ENCODE results near the gene NR1H3.
A peak's percentile ranks its signal among the peaks of the same experiment; 100 is the strongest.

Gene NR1H3

GRCh38 chr11:47254386-47254785 lies 3.4 kb upstream of the NR1H3 start:
- no peak overlapping the region for H3K27ac ChIP-seq (replicated peaks)
- peak in 1 of 2 experiments; percentile 17 for DNase-seq (ENCODE audit: low read depth in 1 of 2, low spot score in 1 of 2)

GRCh38 chr11:47256374-47256773 lies 1.4 kb upstream of the NR1H3 start:
- no peak overlapping the region for H3K4me3 ChIP-seq (replicated peaks; ENCODE audit: insufficient read depth, low read length)

More at GRCh38 chr11:47254386-47254785, 3.4 kb upstream of the NR1H3 start:
- Histone ChIP-seq H3K4me3 (replicated peaks; ENCODE audit: insufficient read depth, low read length) (no peak overlapping the region), H3K27me3 (ENCODE audit: insufficient read depth, poor library complexity, severe bottlenecking) (no peaks in the 10 kb centered on the region)
- TF ChIP-seq SPI1 (IDR thresholded peaks at IDR 0.05; ENCODE audit: borderline replicate concordance, low read depth), result no peak
- TF ChIP-seq, protein P1, sequence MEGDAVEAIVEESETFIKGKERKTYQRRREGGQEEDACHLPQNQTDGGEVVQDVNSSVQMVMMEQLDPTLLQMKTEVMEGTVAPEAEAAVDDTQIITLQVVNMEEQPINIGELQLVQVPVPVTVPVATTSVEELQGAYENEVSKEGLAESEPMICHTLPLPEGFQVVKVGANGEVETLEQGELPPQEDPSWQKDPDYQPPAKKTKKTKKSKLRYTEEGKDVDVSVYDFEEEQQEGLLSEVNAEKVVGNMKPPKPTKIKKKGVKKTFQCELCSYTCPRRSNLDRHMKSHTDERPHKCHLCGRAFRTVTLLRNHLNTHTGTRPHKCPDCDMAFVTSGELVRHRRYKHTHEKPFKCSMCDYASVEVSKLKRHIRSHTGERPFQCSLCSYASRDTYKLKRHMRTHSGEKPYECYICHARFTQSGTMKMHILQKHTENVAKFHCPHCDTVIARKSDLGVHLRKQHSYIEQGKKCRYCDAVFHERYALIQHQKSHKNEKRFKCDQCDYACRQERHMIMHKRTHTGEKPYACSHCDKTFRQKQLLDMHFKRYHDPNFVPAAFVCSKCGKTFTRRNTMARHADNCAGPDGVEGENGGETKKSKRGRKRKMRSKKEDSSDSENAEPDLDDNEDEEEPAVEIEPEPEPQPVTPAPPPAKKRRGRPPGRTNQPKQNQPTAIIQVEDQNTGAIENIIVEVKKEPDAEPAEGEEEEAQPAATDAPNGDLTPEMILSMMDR (IDR thresholded peaks at IDR 0.05; ENCODE audit: insufficient read depth, low read length), result no peak
- TF ChIP-seq, protein P2, sequence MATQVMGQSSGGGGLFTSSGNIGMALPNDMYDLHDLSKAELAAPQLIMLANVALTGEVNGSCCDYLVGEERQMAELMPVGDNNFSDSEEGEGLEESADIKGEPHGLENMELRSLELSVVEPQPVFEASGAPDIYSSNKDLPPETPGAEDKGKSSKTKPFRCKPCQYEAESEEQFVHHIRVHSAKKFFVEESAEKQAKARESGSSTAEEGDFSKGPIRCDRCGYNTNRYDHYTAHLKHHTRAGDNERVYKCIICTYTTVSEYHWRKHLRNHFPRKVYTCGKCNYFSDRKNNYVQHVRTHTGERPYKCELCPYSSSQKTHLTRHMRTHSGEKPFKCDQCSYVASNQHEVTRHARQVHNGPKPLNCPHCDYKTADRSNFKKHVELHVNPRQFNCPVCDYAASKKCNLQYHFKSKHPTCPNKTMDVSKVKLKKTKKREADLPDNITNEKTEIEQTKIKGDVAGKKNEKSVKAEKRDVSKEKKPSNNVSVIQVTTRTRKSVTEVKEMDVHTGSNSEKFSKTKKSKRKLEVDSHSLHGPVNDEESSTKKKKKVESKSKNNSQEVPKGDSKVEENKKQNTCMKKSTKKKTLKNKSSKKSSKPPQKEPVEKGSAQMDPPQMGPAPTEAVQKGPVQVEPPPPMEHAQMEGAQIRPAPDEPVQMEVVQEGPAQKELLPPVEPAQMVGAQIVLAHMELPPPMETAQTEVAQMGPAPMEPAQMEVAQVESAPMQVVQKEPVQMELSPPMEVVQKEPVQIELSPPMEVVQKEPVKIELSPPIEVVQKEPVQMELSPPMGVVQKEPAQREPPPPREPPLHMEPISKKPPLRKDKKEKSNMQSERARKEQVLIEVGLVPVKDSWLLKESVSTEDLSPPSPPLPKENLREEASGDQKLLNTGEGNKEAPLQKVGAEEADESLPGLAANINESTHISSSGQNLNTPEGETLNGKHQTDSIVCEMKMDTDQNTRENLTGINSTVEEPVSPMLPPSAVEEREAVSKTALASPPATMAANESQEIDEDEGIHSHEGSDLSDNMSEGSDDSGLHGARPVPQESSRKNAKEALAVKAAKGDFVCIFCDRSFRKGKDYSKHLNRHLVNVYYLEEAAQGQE (IDR thresholded peaks at IDR 0.05; ENCODE audit: insufficient replicate concordance, low read depth), result no peak
- no peak for TF ChIP-seq POLR2AphosphoS5 (IDR thresholded peaks at IDR 0.05; ENCODE audit: low read depth)
- no peak for TF ChIP-seq GABPA (IDR thresholded peaks at IDR 0.05; ENCODE audit: low read depth)

GRCh38 chr11:47257177-47257516 lies 649 bp upstream of the NR1H3 start:
- no peak for DNase-seq (ENCODE audit: low read depth in 1 of 2, low spot score in 1 of 2)
- H3K27ac ChIP-seq (replicated peaks), result no peak overlapping the region
- TF ChIP-seq, protein P2 (IDR thresholded peaks at IDR 0.05; ENCODE audit: insufficient replicate concordance, low read depth), result no peak
- TF ChIP-seq GABPA (IDR thresholded peaks at IDR 0.05; ENCODE audit: low read depth) (no peak), POLR2AphosphoS5 (IDR thresholded peaks at IDR 0.05; ENCODE audit: low read depth) (no peak), SPI1 (IDR thresholded peaks at IDR 0.05; ENCODE audit: borderline replicate concordance, low read depth) (no peak)
- TF ChIP-seq, protein P1 (IDR thresholded peaks at IDR 0.05; ENCODE audit: insufficient read depth, low read length), result no peak
- H3K27me3 ChIP-seq (ENCODE audit: insufficient read depth, poor library complexity, severe bottlenecking), result no peaks in the 10 kb centered on the region
- no peak overlapping the region for H3K4me3 ChIP-seq (replicated peaks; ENCODE audit: insufficient read depth, low read length)

More at GRCh38 chr11:47256374-47256773, 1.4 kb upstream of the NR1H3 start:
- TF ChIP-seq, protein P2 (IDR thresholded peaks at IDR 0.05; ENCODE audit: insufficient replicate concordance, low read depth), result no peak
- TF ChIP-seq, protein P1 (IDR thresholded peaks at IDR 0.05; ENCODE audit: insufficient read depth, low read length), result no peak
- TF ChIP-seq GABPA (IDR thresholded peaks at IDR 0.05; ENCODE audit: low read depth) (no peak), POLR2AphosphoS5 (IDR thresholded peaks at IDR 0.05; ENCODE audit: low read depth) (no peak), SPI1 (IDR thresholded peaks at IDR 0.05; ENCODE audit: borderline replicate concordance, low read depth) (no peak)
- no peak for DNase-seq (ENCODE audit: low read depth in 1 of 2, low spot score in 1 of 2)
- Histone ChIP-seq H3K27ac (replicated peaks) (no peak overlapping the region), H3K27me3 (ENCODE audit: insufficient read depth, poor library complexity, severe bottlenecking) (no peaks in the 10 kb centered on the region)

Data from HL-60 (cell line).